NK-92 (cell line): ENCODE data around the gene ABCG1.

Experiments used
- DNase-seq: peaks from one replicate; lab custom pipeline; 2025; ENCODE audit not compliant: unreplicated experiment; lab: John Stamatoyannopoulos, UW

Gene ABCG1

GRCh38 chr21:42343101-42343500 is 124.2 kb downstream of the ABCG1 start:
- DNase-seq = no peak

DNA sequence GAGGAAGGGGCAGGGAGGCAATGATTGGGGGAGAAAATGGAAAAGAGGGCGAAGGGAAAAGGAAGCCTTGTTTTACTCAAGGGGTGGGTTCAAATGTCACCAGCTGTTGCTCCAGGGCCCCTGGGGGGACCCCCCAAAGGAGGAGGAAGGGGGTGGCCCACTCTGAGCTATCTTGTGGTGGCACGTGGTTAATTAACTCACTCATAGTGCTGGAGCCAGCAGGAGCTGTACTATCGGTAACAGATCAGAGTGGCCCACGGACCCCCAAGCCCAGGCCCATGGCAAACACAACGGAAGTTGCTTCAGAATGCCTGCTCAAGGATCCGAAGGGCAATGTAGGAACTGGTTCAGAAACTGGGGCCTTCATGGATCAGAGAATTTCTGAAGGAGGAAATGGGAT is 124.6 kb downstream of the ABCG1 start:
- no peak for DNase-seq

DNA sequence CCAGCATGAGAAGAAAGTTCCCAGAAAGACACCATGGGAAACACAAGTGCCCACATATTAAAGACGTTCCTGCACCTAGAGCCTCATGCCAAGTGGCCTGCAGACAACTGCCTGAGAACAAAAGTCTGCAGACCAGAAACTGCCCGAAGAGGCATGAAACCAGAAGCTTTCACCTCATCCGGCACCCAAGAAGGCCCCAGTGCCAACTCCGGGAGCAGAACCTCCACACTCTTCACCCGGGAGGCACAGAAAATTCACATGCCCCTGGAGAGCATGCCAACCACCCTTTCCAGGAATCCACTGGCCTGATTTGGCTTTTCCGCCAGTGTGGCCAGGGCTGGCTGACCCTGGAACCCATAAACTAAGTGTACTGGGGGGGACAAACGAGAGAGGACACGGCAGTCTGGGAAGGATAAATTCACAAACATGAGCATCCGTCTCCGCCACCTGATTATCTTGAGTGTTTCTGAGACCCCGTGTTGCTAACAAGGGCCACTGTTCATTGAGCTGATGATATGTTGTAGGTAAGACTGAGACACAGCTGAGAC is 125.1 kb downstream of the ABCG1 start:
- DNase-seq = no peak

- DNase-seq = no peak
Observed at GRCh38 chr21:42344631-42345030, 125.7 kb downstream of the ABCG1 start.

GRCh38 chr21:42346441-42346840 is 127.5 kb downstream of the ABCG1 start:
- no peak for DNase-seq
